ENCODE measurements around the gene KRT6A.

KRT6A gene

DNA sequence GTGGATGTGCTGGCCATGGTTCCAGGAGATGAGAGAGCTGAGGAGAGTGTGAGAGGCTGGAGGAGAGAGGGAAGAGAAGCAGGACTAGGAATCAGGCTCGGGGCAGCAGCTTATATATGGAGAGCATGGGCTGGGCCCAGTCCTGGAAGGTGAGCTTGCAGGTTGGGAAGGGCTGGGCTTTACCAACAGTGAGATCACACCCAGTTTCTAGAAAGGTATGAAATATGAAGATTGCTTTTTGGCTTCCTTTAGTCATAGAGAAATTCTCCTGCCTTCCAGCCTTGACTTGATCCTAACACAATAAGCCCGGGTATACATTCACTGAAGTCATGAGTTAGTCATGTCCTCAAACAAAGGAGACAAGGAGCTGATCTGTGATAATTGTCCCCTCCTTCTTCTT, at the start of gene KRT6A:
Gene KRT6A, minus strand, starts transcription at position 86 of the 400 bp plus-strand sequence. Its CDS starts 69 bp downstream, at position 17.
- no peak for DNase-seq (ENCODE audit: low spot score)

DNA sequence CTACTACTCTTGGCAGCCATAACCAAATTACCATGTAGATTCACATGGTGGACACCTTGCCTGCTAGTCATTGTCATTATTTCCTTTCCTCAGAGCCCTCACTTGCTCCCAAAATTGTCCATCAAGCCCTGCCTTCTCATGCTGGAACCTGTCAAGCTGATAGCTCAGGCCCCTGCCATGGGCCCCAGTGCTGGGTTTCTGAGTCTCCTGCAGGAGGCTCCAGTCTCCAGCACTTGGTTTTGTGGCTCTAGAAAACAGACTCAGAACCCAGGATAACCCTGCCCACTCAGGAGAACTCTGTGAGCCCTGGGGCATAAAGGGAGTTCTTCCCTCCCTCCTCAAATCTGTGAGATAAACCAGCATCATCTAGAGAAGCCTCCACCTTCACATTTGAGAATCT, 49.1 kb upstream of the KRT6A start:
- DNase-seq (ENCODE audit: low spot score) = no peak

DNA sequence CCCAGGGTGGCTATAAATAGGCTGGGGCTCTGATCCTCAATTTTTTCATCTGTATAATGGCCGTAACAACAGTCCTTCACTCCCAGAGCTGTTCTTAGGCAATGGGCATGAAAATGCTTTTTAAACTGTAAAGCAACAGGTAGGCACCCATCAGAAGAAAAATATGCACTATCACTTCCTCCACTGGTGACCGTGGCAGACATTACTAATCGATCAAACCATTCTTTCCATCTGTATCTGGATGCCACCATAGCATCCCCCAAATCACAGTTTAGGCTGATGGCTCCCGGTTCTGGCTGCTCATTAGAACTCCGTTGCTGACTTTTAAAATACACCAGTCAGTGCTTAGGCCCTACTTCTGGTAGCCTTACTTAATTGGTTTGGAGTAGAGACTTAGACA, 48.7 kb upstream of the KRT6A start:
- no peak for DNase-seq (ENCODE audit: low spot score)

DNA sequence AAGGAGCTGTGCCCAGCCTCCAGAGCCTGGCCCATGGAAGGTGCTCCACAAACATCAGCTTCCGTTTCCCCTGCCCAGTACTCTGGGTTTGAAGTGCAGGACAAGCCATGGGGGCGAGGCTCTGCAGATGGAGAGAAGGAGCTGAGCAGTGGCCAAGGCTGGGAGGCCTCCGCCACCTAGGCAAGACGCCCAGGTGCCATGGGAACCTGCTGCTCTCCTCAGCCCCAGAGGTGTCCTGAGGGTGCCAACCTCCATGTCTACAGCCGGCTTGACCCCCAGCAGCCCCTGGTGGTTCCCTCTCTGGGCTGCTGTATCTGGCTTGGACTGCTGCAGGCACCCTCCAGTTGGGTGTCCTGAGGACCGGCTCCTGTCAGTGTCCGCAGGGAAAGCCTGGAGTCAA, 47.5 kb upstream of the KRT6A start:
- DNase-seq (ENCODE audit: low spot score) = no peak

DNA sequence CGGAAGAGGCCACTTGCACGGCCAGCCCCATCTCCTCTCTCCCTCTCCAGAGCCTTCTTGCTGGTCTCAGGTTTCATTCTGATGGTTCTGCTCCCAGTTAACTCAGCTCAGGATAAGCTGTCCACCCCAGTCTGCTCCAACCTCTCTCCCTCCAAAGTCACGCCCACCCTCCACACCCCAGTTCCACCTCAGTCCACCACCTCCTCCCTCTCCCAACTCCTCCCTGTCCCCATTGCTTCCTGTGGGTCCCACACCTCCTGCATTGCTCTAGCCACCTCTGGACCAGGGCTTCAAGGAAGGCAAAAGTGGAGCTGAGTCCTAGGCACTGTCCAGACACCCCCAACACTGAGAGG, 46.7 kb upstream of the KRT6A start:
- no peak for DNase-seq (ENCODE audit: low spot score)

DNA sequence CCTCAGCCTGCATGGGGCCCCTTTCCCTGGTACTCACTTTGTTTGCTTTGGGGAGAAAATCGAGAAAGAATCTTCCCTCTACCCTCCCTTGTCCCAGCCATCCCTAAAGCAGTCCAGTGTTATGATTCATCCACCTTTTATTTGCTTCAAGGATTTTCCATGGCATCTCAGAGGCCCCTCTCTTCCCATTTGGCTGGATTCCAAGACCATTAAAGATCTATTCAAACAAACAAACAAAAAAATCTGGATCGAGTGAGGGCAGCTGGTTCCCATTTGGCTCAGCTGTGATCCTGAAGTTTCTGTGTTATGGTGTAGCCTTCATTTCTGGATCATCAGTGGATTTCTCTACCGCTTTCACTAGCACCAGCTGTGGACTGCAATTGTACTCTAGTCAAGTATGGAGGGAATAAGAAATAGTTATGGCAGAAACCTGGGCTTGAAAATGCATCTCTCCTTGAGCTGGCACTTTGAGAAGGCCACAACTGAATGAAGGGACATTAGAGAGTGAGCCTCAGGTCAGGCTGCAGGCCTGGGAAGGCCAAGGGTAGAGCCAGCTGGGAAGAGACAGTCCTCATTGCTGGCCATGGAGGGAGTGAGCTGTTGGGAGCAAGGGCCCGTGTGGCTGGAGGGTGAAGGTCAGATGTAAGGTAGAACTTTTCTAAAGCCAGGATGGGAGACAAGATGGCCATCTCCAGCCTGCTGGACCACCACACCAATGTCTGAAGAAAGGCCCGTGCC, 46.2 kb upstream of the KRT6A start:
- no peak for DNase-seq (ENCODE audit: low spot score)

DNA sequence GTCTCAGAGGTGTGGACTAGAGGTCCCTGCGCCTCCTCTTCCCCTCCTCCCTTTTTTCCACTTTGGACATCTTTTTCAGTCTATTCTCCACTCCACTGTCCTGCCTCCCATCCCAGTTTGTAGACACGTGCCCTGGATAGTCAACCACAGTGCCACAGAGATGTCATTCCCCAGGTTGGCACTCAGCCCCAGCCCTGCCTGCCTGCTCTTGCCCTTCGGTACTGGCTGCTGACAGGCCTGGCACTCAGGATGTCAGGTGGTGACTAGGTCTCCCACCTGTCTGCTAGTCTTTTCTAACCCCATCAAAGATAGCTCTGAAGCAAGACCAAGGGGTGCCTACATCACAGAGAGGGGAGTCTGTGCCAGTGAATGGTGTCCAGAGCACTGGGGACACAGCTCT, 44.0 kb upstream of the KRT6A start:
- no peak for DNase-seq (ENCODE audit: low spot score)

DNA sequence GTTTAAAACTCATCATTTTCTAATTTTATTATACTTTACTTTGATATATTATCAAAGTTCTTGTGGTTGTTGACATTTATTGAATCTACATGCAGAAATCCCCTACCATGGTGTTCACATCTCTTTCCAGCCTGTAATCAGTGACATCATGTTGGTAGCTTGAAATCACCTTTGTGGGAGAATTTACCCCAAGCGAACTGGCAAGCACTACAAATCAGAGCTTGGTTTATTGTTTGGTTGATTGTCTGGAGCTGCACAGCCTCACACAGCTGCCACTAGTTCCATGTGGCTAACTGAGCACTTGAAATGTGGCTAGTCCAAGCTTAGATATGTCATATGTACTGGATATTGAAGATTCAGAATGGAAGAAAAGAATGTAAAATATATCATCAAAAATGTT, 42.5 kb upstream of the KRT6A start:
- DNase-seq (ENCODE audit: low spot score) = no peak

DNA sequence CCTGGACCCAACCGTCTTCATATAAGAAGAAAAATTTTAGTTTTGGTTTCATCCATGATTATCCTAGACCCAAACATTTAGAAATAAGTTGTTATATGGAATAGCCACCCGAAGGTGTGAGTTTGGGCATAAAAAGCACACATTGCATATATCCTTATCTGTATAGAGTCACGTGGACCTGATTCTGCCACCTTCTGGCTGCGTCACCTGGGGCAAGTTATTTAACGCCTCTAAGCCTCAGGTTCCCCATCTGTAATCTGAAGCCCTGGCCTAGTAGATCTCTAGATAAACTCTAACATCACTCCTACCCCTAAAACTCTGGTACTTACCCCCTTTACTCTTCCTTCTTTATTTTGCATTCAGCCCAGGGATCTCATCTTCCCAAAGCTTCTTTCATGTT, 41.4 kb upstream of the KRT6A start:
- no peak for DNase-seq (ENCODE audit: low spot score)

DNA sequence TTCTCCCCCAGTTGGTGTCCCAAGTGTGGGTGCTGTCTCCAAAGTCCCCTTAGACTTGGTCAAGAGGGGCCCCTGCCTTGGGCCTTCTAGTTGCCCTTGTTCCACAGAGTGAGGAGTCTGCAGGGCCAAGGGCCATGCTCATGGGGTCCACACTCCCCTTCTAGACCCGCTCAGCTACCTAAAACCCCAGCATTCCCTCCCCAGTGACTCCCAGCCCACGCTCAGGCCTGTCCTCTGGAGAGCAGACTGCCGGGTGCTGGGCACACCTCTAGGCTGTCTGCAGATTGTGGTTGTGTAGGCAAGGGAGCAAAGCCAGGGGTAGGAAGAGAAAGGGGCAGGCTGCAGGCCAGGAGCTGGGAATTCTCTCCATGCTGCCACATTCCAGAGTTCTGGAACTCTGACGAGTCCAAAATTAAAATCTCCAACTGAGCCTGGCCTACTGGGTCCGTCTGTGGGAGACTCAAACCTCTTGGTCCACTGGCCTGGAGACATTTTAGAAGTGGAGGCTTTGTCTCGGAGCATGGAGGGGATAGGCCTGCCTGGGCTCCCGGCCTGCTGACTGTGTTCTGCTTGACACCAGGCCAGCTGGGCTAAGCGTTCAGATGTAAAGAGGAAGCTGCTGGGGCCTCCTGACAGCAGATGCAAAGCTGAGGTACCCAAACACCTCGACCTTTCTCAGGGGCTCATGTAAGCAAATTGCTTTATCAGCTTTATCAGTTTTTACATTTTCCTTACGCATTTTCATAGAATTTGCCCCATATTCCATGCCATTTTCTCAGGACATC, 40.8 kb upstream of the KRT6A start:
- DNase-seq (ENCODE audit: low spot score) = no peak

DNA sequence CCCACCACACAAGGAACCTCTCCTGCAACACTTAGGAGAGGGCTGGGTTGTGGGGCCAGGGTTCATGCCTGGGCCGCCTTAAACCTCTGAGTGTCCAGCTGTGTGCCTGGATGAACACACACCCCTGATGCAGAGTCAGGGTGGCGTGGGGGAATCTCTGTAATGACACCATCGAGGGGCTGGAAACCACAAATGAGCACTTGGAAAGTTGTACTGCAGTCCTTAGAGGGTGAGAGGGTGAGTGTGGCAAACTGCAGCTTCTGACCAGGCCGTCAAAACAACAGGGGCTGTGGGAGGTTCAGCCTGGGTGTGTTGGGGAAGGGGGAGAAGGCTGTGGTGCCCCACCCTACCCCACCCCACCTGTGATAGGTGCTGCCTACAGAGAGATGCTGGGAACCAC, 39.6 kb upstream of the KRT6A start:
- DNase-seq (ENCODE audit: low spot score) = no peak

DNA sequence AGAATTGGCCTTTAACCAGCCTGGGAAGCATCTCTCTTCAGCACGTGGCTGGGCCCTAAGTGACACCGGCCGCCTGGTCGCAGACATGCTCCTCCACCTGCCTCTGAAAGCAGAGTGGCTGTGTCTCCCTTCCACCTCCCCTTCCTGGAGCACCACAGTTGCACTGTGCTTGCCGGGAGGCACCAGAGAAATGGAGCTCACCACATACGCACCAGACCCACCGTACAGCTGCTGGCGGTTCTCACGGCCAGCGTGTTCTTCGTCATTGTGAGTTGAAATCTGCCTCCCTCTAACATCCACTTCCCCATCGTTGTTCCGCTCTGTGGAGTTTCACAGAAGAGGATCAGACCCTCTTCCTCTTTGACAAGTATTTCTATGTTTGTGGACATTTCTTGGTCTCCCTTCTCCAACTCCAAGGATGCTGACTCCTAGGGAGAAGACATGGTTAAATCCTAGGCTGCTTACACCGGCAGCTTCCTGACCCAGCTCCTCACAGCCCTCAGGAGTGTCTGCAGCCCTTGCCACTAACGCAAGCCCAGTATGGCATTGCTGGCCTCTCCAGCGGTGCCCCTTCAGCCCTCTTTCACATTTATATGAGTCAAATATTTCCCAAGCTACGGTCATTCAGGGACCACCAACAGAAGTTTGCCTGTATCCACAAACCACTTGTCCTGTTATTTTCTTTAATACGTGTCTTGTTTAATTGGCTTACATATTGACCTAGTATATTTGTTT, 38.7 kb upstream of the KRT6A start:
- DNase-seq (ENCODE audit: low spot score) = no peak

DNA sequence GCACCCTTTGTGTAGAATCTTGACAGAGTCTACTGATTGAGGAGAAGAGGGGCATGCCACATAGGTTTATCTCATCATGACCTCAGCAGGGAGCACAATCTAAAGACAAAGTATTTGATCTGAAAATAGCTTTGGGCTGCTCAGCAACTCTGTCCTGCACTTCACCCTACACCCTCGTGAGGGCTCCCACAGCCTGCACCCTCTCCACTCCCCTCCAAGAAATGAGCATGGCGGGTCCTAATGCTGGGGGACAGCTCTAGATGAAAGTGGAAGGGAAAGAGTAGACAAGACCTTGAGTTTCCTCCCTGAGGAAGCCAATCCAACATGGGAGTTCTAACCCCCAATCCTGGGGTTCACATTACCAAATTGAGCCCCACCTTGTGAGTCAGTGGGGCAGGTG, 37.8 kb upstream of the KRT6A start:
- DNase-seq (ENCODE audit: low spot score) = no peak

DNA sequence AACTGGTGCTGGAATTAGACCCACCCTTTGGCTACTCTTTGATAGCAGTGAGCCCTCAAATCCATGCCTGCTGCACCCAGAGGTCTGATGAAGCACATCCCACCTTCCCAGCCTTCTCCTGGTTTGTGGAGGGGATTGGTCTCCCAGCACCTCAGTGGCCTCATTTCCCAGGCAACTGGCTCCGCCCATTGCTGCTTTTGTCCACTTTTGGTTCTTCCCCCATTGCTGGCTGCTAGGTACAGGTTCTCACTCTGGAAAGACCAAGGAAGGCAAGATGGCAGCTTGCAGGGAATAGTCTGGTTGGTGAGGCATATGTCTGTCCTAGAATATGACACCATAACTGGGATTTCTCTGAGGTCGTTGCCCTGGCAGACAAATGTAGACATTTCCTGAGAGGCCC, 37.3 kb upstream of the KRT6A start:
- DNase-seq (ENCODE audit: low spot score) = no peak

DNA sequence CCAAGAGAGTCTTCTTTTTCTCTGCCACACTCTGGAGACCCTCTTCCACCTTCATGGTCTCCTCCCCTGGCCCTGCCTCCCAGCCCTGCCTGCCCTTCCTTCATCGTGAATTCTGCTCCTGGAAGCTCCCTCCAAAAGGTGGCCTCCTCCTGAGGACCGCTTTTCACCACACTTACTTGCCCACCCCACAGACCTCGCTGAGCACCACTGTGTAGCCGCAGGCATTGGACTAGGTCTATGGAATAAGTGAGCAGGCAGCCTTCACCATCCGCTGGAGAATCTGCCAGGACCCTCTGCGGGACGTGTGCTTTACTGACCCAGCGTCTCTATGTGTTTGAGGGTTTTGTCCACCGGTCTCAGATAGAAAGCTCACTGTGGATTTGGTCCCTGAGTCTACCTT, 36.8 kb upstream of the KRT6A start:
- DNase-seq (ENCODE audit: low spot score) = no peak

DNA sequence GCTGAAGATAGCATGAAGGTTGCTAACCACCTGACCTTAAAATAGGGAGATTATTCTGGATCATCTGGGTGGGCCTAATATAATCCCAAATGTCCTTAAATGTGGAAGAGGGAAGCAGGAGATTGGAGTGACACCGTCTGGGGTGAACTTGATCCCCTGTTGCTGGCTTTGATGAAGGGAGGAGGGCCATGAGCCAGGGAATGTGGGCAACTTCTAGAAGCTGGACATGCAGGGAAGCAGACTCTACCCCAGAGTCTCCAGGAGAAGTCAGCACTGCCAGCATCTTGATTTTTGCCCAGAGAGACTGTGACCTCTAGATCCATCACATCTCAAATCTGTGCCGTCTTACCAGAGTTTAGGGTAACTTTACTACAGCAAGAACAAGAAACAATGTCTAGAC, 36.4 kb upstream of the KRT6A start:
- no peak for DNase-seq (ENCODE audit: low spot score)

DNA sequence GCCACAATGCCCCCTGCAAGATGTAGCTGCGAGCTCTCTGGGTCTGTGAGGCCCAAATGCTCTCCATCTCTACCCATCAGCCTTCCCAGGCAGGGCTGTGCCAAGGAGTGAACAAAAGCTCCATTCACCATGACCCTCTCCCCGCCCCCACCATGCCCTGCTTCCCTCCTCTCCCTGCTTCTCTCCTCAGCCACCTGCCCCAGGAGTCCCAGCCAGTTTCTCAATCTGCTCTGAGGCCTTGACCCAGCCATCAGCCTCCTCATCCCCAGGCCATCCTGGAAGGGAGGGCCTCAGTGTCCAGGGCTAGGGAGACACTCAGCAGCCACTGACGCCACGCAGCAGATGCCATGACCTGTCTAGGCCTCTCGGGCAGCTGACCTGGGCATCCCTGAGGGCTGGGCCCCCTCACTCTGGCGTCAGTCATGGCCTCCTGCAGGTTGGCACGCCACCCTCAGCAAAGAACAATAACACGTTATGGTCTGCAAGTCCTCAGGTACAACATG, 35.6 kb upstream of the KRT6A start:
- DNase-seq (ENCODE audit: low spot score) = no peak

DNA sequence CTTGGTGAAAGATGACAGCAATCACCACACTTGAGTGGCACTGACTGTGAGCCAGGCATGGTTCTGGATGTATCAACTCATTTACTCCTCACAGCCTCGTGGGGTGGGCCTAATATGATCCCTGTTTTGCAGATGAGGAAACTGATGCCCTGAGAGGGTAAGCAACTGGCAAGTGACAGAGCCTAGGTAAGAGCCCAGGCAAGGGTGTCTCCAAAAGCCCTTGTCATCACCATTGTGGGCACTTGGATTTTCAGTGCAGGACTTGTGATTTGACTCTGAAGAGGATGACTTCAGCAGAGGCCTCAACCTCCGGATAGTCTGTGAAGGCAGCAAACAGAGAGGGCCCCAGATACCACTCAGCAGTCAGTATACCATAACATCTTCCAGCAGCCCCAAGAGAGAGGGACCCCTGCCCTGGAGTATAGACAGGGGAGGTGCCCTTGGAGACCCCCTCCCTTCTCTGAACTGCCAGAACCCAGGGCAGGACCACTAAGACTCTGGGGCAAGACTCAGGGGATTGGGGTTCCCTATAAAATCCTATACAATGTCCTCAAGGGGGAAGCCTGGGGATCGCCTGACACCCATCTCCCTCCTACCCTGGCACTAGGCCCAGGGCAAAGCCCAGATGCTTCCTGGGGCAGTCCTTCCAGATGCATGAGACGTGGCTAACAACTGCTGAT, 34.2 kb upstream of the KRT6A start:
- DNase-seq (ENCODE audit: low spot score) = no peak

DNA sequence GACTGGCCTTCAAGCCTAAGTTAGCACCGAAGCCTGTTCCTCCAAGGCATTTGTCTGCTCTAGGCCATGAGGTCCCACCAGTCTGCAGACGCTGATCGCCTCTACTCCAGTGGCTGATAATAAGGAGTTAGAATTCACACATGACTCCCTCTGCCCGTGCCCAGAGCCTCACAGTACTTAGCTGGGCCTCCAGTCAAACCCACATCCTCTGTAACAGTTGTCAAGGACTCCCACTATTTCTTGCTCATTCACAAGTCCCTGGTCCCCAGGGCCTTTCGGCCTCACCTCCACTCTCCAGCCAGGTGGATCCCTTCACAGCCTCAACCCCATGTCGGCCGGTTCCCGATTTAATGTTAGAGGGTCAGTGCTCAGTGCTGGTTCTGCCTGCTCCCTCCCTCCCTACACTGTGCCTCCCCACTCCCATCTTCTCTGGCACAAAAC, 33.5 kb upstream of the KRT6A start:
- DNase-seq (ENCODE audit: low spot score) = no peak

DNA sequence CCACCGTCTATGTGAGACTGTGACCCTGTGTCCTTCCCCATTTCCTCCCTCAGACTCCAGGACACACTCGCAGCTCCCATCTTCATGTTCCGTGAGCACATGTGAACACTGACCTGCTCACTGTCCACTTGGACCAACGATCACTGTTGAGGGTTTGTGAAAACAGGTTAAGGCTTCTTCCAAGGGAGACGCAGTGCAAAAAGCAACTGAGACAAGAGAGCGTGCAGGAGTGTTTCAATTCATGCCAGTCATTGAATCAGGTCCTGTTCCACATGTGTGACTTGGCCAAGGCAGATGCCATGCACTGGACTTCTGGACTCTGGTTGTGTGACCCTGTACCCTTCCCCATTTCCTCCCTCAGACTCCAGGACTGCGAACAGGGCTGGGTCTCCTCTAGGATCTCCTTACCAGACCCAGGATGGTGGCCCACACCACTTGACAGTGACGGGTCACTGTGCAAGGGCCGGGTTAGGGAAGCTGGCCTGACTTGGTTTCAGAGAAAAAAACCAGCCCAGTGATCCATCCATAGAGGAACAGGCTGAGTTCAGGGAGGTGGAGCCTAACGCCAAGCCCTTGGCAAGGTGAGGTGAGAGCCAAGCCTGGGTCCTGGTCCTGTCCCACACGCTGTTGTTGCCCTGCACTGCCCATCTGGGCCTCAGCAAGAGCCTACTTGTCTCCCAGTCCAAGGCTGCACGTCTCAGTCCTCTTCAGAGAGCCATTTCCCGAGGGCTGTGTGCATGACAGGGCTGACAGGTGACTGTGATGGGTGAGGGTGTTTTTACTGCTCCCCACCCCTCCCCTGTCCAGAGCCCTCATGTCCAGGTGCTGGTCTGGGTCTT, 32.8 kb upstream of the KRT6A start:
- DNase-seq (ENCODE audit: low spot score) = no peak

DNA sequence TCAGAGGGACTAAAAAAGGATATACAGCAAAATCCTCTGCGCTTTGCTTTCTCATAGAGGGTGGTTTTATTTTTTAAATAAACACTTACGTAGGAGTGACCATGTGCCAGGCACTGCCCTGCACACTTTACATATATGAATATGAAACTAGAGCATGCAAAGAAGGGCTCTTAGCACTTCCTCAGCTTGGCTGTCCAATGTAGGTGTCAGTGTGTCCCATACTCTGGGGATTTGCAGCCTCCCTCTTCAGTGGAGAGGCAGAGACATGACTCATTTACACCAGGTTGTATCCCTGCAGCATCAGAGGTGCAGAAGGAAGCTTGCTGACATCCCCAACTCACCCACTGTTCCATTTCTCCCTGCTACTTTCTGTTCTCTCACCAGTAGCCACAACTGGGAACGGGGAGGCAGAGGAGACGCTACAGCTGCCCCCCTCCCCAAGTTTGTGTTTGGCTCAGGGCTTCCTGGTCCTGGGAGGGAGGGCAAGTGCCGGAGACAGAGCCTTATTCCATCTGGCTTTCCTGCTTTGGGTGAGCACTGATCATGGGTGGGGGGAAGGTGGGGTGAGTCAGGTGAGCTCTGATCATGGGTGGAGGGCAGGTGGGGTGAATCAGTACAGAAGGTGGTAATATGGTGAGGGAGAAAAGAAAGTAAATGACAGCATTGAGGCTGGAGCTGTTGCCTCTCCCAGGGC, 32.0 kb upstream of the KRT6A start:
- no peak for DNase-seq (ENCODE audit: low spot score)

Data from HuH-7.5 (cell line).